Measurements from ENCODE around the gene DONSON. TPM values are rescaled to one million over a fixed set of nuclear protein-coding genes. Genes with fewer than 3 reads are reported as not detected.

The DONSON gene
- total and polyA plus RNA-seq, 2 of the 13 experiments (the other 11 are each of a cell fraction or from before 2014, with no cell fraction given): 35.4 to 63.6 TPM

GRCh38 chr21:33542640-33543504 is 45.6 kb downstream of the DONSON start, which contains the start of gene SON (continued):
- TF ChIP-seq ZNF318 (CRISPR knock-in tag; IDR thresholded peaks at IDR 0.05): no peak
- TF ChIP-seq CC2D1A (CRISPR knock-in tag; IDR thresholded peaks at IDR 0.05): no peak
- TF ChIP-seq FOSL2 (CRISPR knock-in tag; IDR thresholded peaks at IDR 0.05): 0 out of 2 replicates have a peak, but pooled peaks have one; percentile 8
- peak; percentile 73; the same call in 1 of the 2 replicates for TF ChIP-seq CCDC6 (CRISPR knock-in tag; IDR thresholded peaks at IDR 0.05)
- TF ChIP-seq ZNF776 (CRISPR knock-in tag; IDR thresholded peaks at IDR 0.05): no peak
- peak; percentile 98 for TF ChIP-seq ZNF263 (CRISPR knock-in tag; IDR thresholded peaks at IDR 0.05)
- TF ChIP-seq NFYB (CRISPR knock-in tag; IDR thresholded peaks at IDR 0.05): peak; percentile 98
- TF ChIP-seq SALL1 (CRISPR knock-in tag; IDR thresholded peaks at IDR 0.05): peak; percentile 14; the same call in 1 of the 2 replicates
- no peak; the same call in 1 of the 2 replicates for TF ChIP-seq ZNF430 (CRISPR knock-in tag; IDR thresholded peaks at IDR 0.05)
- TF ChIP-seq, protein P1, sequence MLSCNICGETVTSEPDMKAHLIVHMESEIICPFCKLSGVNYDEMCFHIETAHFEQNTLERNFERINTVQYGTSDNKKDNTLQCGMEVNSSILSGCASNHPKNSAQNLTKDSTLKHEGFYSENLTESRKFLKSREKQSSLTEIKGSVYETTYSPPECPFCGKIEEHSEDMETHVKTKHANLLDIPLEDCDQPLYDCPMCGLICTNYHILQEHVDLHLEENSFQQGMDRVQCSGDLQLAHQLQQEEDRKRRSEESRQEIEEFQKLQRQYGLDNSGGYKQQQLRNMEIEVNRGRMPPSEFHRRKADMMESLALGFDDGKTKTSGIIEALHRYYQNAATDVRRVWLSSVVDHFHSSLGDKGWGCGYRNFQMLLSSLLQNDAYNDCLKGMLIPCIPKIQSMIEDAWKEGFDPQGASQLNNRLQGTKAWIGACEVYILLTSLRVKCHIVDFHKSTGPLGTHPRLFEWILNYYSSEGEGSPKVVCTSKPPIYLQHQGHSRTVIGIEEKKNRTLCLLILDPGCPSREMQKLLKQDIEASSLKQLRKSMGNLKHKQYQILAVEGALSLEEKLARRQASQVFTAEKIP (CRISPR knock-in tag; IDR thresholded peaks at IDR 0.05; ENCODE audit: borderline replicate concordance): no peak
- no peak for TF ChIP-seq GPBP1L1 (CRISPR knock-in tag; IDR thresholded peaks at IDR 0.05)
- TF ChIP-seq, protein P2, sequence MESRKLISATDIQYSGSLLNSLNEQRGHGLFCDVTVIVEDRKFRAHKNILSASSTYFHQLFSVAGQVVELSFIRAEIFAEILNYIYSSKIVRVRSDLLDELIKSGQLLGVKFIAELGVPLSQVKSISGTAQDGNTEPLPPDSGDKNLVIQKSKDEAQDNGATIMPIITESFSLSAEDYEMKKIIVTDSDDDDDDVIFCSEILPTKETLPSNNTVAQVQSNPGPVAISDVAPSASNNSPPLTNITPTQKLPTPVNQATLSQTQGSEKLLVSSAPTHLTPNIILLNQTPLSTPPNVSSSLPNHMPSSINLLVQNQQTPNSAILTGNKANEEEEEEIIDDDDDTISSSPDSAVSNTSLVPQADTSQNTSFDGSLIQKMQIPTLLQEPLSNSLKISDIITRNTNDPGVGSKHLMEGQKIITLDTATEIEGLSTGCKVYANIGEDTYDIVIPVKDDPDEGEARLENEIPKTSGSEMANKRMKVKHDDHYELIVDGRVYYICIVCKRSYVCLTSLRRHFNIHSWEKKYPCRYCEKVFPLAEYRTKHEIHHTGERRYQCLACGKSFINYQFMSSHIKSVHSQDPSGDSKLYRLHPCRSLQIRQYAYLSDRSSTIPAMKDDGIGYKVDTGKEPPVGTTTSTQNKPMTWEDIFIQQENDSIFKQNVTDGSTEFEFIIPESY (CRISPR knock-in tag; IDR thresholded peaks at IDR 0.05): 0 out of 2 replicates have a peak, but pooled peaks have one; percentile 17
